PC-9 (cell line): ENCODE results near the gene TWSG1.

ENCODE experiments used
- EZH2 ChIP-seq: fragments of 200-600 bp; sonication (generic); IDR thresholded peaks from 2 replicates; pipeline ENCODE4 v1.8.0; 2017; ENCODE audit warnings: antibody characterized with exemption, low read depth
- TF ChIP-seq, protein P1 (sequence below): fragments of 200-600 bp; sonication (generic); conservative IDR thresholded peaks from 2 replicates; pipeline ENCODE4 v1.6.1; 2017; ENCODE audit warnings: mixed run types, antibody characterized with exemption, mild to moderate bottlenecking, moderate library complexity

- TF ChIP-seq, protein P1, sequence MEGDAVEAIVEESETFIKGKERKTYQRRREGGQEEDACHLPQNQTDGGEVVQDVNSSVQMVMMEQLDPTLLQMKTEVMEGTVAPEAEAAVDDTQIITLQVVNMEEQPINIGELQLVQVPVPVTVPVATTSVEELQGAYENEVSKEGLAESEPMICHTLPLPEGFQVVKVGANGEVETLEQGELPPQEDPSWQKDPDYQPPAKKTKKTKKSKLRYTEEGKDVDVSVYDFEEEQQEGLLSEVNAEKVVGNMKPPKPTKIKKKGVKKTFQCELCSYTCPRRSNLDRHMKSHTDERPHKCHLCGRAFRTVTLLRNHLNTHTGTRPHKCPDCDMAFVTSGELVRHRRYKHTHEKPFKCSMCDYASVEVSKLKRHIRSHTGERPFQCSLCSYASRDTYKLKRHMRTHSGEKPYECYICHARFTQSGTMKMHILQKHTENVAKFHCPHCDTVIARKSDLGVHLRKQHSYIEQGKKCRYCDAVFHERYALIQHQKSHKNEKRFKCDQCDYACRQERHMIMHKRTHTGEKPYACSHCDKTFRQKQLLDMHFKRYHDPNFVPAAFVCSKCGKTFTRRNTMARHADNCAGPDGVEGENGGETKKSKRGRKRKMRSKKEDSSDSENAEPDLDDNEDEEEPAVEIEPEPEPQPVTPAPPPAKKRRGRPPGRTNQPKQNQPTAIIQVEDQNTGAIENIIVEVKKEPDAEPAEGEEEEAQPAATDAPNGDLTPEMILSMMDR, result no peak
- TF ChIP-seq EZH2, result no peak
Observed at GRCh38 chr18:9334973-9335696, 562 bp downstream of the TWSG1 start.
